PC-3 (cell line): ENCODE data around the gene ADAM29. TPM values are rescaled to one million over a fixed set of nuclear protein-coding genes. Genes with fewer than 3 reads are reported as not detected.
"Not testable (repeated sequence)": the region's sequence is repeated elsewhere in the genome, so short reads cannot be mapped to it uniquely, and the experiment has no call there.

ENCODE experiments used
- ATAC-seq: fragments of 200-7000 bp; cut with Tn5 transposase; 2 replicates; pipeline ENCODE4 v1.9.1; 2020; ENCODE audit warnings: mild to moderate bottlenecking, moderate library complexity
- BruUV-seq: library from RNA; stranded (reverse); fragments of 400-500 nt; replicated peaks from 2 replicates; lab custom pipeline; 2021; lab: Mats Ljungman, UMichigan
- CTCF ChIA-PET: fragments of 300-600 bp; sonication (Branson Sonifier 250); formaldehyde crosslinking; loops from one replicate; lab custom pipeline; 2022; ENCODE audit warnings: antibody characterized with exemption; lab: Charles Lee
- POLR2A ChIA-PET: fragments of 300-600 bp; sonication (Branson Sonifier 250); formaldehyde crosslinking; loops from one replicate; lab custom pipeline; 2022; ENCODE audit warnings: antibody characterized with exemption; ENCODE audit not compliant: unreplicated experiment; lab: Charles Lee
- DNase-seq: peaks from one replicate; pipeline ENCODE4 v3.0.0-alpha.2; 2015
- H2AFZ ChIP-seq: fragments of 300-600 bp; sonication (generic); 2 replicates; pipeline ENCODE4 v1.6.0; 2016; ENCODE audit warnings: antibody characterized with exemption, low read length
- H3F3A ChIP-seq: fragments of 300-600 bp; sonication (generic); one replicate; pipeline ENCODE4 v1.6.0; 2017; ENCODE audit warnings: antibody characterized with exemption, low read length, control low read depth, mild to moderate bottlenecking; ENCODE audit not compliant: unreplicated experiment
- H3K27ac ChIP-seq: fragments of 300-600 bp; sonication (generic); 2 replicates; pipeline ENCODE4 v1.5.1; 2016; ENCODE audit warnings: mild to moderate bottlenecking, low read length
- H3K27me3 ChIP-seq: fragments of 300-600 bp; sonication (generic); 2 replicates; pipeline ENCODE4 v1.6.1; 2016; ENCODE audit warnings: low read length, mixed read lengths
- H3K36me3 ChIP-seq: fragments of 300-600 bp; sonication (generic); 2 replicates; pipeline ENCODE4 v1.6.1; 2016; ENCODE audit warnings: low read depth, mixed run types, low read length, mixed read lengths
- H3K4me1 ChIP-seq: fragments of 300-600 bp; sonication (generic); 2 replicates; pipeline ENCODE4 v1.5.1; 2016; ENCODE audit warnings: low read length; ENCODE audit not compliant: insufficient read depth
- H3K4me2 ChIP-seq: fragments of 300-600 bp; sonication (generic); 2 replicates; pipeline ENCODE4 v1.6.0; 2016; ENCODE audit warnings: low read length
- H3K4me3 ChIP-seq: fragments of 300-600 bp; sonication (generic); 2 replicates; pipeline ENCODE4 v1.5.1; 2016; ENCODE audit warnings: mild to moderate bottlenecking, low read length, mixed read lengths
- H3K79me2 ChIP-seq: fragments of 300-600 bp; sonication (generic); 2 replicates; pipeline ENCODE4 v1.6.1; 2017; ENCODE audit warnings: low read length, mixed read lengths
- H3K9ac ChIP-seq: fragments of 300-600 bp; sonication (generic); 2 replicates; pipeline ENCODE4 v1.6.0; 2016; ENCODE audit warnings: mild to moderate bottlenecking, low read length
- H3K9me2 ChIP-seq: fragments of 300-600 bp; sonication (generic); replicated peaks from 2 replicates; pipeline ENCODE4 v1.6.1; 2016; ENCODE audit warnings: mixed run types, low read length, mixed read lengths
- H3K9me3 ChIP-seq: fragments of 300-600 bp; sonication (generic); 2 replicates; pipeline ENCODE4 v1.6.1; 2016; ENCODE audit warnings: low read length, mixed read lengths
- H4K20me1 ChIP-seq: fragments of 300-600 bp; sonication (generic); 2 replicates; pipeline ENCODE4 v1.6.1; 2016; ENCODE audit warnings: low read length, mixed read lengths
- CTCF ChIP-seq: fragments of 300-600 bp; sonication (generic); conservative IDR thresholded peaks from 2 replicates; pipeline ENCODE4 v1.5.1; 2017; ENCODE audit warnings: antibody characterized with exemption, low read depth, mild to moderate bottlenecking, low read length
- EZH2 ChIP-seq: fragments of 300-600 bp; sonication (generic); IDR thresholded peaks from one replicate; pipeline ENCODE4 v1.6.1; 2017; ENCODE audit warnings: antibody characterized with exemption, mild to moderate bottlenecking, low read length; ENCODE audit not compliant: unreplicated experiment
- EZH2phosphoT487 ChIP-seq: fragments of 300-600 bp; sonication (generic); IDR thresholded peaks from 2 replicates; pipeline ENCODE4 v1.6.1; 2018; ENCODE audit warnings: mild to moderate bottlenecking, antibody characterized with exemption, low read length, borderline replicate concordance
- intact Hi-C: fragments of 100-400 bp; cut with micrococcal nuclease; formaldehyde crosslinking; loops from 2 replicates; pipeline ENCODE4 v1.9.0; 2023
- total RNA-seq: library from RNA; depleted of rRNA; stranded (reverse); fragments of >200 nt; gene quantifications from 2 replicates; pipeline ENCODE4 v1.2.3, GENCODE V29; 2014

ADAM29 gene
- total RNA-seq, 1 experiment from 2014 or later, result not detected

DNA sequence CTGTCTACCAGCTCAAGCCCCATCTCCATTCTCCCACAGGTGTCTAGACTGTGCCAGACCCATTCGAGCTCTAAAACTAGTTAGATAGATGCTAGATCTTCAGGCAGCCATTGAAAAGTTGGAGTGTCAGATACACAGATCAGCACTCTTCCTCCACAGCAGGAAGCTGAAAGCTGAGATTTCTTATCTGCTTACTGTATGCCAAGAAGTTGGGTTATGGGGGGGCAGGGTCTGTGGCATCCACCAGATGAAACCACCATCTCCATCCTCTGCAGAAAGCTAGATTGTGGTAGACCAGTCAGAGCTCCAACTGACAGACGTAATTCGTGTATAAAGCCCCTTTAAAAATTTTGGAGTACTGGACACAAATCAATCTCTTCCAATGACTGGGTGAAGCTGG is 54.8 kb downstream of the ADAM29 start:
- ChIA-PET CTCF (no interaction called here), POLR2A (no interaction called here)
- Histone ChIP-seq H2AFZ (no peak overlapping the region), H3K9me3 (no peaks in the 10 kb centered on the region), H3K36me3 (no peaks in the 10 kb centered on the region), H3K27ac (no peak overlapping the region), H3K79me2 (no peaks in the 10 kb centered on the region), H3K27me3 (no peaks in the 10 kb centered on the region), H3F3A (no peaks in the 10 kb centered on the region), H3K4me1 (no peaks in the 10 kb centered on the region), H3K4me3 (no peak overlapping the region), H4K20me1 (no peaks in the 10 kb centered on the region), H3K9me2 (no peaks in the 10 kb centered on the region), H3K4me2 (no peak overlapping the region), H3K9ac (no peak overlapping the region)
- no TSS peak for BruUV-seq
- ATAC-seq, result no peak
- DNase-seq, result no peak
- intact Hi-C loops, result no loop called here
- TF ChIP-seq EZH2phosphoT487, result no peak
- TF ChIP-seq EZH2, result no peak
- no peak for TF ChIP-seq CTCF

DNA sequence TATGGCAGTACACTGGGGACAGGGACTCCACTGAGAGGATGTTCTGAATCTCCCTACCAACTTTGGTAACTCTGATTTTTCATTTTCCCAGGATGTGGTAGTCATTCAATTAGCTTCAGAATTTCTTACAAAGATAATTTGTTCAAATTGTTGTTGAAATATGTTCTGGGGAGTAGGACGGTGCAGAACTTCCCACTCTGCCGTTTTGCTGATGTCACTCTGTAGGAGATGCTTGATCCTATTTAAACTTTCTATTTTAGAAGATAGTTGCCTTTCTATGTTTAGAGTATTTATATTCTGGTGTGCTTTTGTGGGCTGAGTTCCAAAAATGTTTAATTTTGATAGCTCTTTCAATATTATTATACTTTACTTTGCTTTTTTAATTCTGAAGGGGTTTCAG is 55.2 kb downstream of the ADAM29 start:
- Histone ChIP-seq H3K9me3 (no peaks in the 10 kb centered on the region), H3K36me3 (no peaks in the 10 kb centered on the region), H4K20me1 (no peaks in the 10 kb centered on the region), H3K79me2 (no peaks in the 10 kb centered on the region), H3K9me2 (no peaks in the 10 kb centered on the region), H3K27me3 (no peaks in the 10 kb centered on the region), H3F3A (no peaks in the 10 kb centered on the region), H3K27ac (no peak overlapping the region), H3K9ac (no peak overlapping the region), H3K4me2 (no peak overlapping the region), H3K4me1 (no peaks in the 10 kb centered on the region), H2AFZ (no peak overlapping the region), H3K4me3 (no peak overlapping the region)
- ChIA-PET POLR2A (no interaction called here), CTCF (no interaction called here)
- BruUV-seq, result no TSS peak
- intact Hi-C loops, result no loop called here
- DNase-seq (no peak), ATAC-seq (no peak)
- TF ChIP-seq EZH2phosphoT487 (no peak), CTCF (no peak), EZH2 (no peak)

- Histone ChIP-seq H3K4me1 (no peaks in the 10 kb centered on the region), H3K27me3 (no peaks in the 10 kb centered on the region), H3K4me2 (no peak overlapping the region), H3K9ac (no peak overlapping the region), H3K27ac (no peak overlapping the region), H4K20me1 (no peaks in the 10 kb centered on the region), H3K9me3 (no peaks in the 10 kb centered on the region), H3K36me3 (no peaks in the 10 kb centered on the region; the same call in 1 of the 2 replicates), H3K9me2 (no peaks in the 10 kb centered on the region), H3K4me3 (no peak overlapping the region), H3K79me2 (no peaks in the 10 kb centered on the region), H2AFZ (no peak overlapping the region), H3F3A (no peaks in the 10 kb centered on the region)
- intact Hi-C loops, result no loop called here
- no TSS peak for BruUV-seq
- CTCF ChIA-PET, result interaction anchor here (0.6 kb wide), 1 partner anchor 269 kb away, joined by 3 read pairs; no protein-coding TSS in a partner anchor
- ATAC-seq, result no peak
- TF ChIP-seq EZH2phosphoT487 (no peak), CTCF (no peak), EZH2 (no peak)
- no peak for DNase-seq
- POLR2A ChIA-PET, result no interaction called here
These were observed 65.1 kb downstream of the ADAM29 start for GRCh38 chr4:174983128-174983750.

- H3K79me2 ChIP-seq, H3K4me2 ChIP-seq, H3K9ac ChIP-seq, intact Hi-C loops, BruUV-seq, H3F3A ChIP-seq, H3K36me3 ChIP-seq, DNase-seq, POLR2A ChIA-PET, H3K9me3 ChIP-seq, H3K27ac ChIP-seq, H3K4me1 ChIP-seq, H3K4me3 ChIP-seq, H3K9me2 ChIP-seq, H4K20me1 ChIP-seq, ATAC-seq, H2AFZ ChIP-seq, H3K27me3 ChIP-seq: not testable (repeated sequence)
- CTCF ChIA-PET, result interaction anchor here (0.6 kb wide), 1 partner anchor 268 kb away, joined by 3 read pairs; no protein-coding TSS in a partner anchor
These were observed 65.7 kb downstream of the ADAM29 start for GRCh38 chr4:174983870-174984269.
